Measurements from ENCODE around the gene CSF1.
"Not testable (repeated sequence)": the region's sequence is repeated elsewhere in the genome, so short reads cannot be mapped to it uniquely, and the experiment has no call there.

Gene CSF1

DNA sequence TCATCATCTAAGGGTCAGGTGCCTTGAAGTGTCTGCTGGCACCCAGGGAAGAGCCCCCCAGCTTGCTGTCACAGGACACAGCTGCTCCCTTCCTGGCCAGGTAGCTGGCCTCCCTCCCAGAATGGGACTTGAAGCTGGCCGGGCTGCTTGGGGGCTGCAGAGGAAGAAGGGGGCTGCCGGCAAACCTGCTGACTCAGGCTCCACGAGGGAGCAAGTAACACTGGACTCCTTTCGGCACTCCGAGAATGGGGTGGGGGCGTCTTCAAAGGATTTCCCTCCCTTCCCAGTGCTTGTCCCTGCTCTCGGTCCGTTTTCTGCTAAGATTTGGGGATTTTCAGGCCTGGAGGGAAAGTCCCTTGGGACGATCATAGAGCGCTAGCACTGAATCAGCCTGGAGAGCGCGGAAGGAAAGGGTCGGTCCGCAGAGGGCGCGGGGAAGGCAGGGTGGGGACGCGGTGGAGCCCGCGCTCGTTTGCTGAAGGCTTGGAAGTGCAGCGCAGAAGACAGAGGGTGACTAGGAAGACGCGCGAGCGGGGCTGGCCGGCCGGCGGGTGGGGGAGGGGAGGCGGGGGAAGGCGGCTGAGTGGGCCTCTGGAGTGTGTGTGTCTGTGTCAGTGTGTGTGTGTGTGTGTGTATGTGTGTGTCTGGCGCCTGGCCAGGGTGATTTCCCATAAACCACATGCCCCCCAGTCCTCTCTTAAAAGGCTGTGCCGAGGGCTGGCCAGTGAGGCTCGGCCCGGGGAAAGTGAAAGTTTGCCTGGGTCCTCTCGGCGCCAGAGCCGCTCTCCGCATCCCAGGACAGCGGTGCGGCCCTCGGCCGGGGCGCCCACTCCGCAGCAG is at the start of gene CSF1:
Gene CSF1, plus strand, starts transcription at position 727 of the 840 bp plus-strand sequence. CDS start 175 bp downstream, outside the sequence.
- DNase-seq (ENCODE audit: low read depth in 2 of 3, low spot score in 1 of 3), result peak; percentile 28 to 53 (median 46)

GRCh38 chr1:109861616-109862015 is 49.0 kb upstream of the CSF1 start:
- DNase-seq (ENCODE audit: low read depth in 2 of 3, low spot score in 1 of 3), result not testable (repeated sequence)

- no peak for DNase-seq (ENCODE audit: low read depth in 2 of 3, low spot score in 1 of 3)
Observed at GRCh38 chr1:109863667-109864046, 47.0 kb upstream of the CSF1 start.

DNA sequence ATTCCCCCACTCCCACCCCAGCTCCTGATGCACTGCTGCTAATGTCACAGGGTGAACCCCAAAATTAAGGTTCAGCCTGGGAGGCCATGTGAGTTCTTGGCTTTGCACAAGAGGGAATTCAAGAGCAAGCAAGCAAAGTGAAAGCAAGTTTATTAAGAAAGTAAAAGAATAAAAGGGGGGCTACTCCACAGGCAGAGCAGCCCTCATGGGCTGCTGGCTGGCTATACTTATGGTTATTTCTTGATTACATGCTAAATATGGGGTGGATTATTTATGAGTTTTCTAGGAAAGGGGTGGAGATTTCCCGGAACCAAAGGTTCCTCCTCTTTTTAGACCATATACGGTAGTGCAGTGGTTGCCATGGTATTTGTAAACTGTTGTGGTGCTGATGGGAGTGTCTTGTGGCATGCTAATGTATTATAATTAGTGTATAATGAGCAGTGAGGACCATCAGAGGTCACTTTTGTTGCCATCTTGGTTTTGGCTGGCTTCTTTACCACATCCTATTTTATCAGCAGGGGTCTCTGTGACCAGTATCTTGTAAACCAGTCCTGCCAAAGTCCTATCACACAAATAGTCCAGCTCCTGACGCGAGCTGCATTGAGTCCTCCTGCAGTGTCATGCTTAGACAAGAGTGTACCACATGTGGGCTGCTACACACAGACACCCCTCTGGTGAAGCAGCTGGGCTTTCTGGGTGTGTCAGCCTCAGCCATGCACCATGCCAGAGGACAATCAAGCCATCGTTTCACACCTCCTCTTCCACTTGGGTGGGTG is 46.4 kb upstream of the CSF1 start:
- no peak for DNase-seq (ENCODE audit: low read depth in 2 of 3, low spot score in 1 of 3)

GRCh38 chr1:109864930-109865612 is 45.6 kb upstream of the CSF1 start:
- DNase-seq (ENCODE audit: low read depth in 2 of 3, low spot score in 1 of 3), result no peak

DNA sequence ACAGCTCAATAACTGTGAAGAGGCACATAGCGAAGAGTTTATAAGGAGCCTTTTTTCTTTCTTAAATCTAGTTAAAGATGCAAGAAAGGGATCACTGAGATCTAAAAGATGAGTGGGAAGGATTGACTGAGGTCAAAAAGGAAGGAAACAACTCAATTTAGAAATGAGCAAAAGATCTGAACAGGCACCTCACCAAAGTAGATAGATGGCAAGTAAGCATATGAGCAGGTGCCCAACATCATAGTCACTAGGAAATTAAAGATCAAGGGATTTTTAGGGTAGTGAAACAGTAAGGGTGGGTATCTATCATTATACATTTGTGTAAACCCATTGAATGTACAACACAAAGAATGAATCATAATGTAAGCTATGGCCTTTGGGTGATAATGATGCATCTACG is 44.6 kb upstream of the CSF1 start:
- no peak for DNase-seq (ENCODE audit: low read depth in 2 of 3, low spot score in 1 of 3)

- DNase-seq (ENCODE audit: low read depth in 2 of 3, low spot score in 1 of 3), result no peak
Observed at GRCh38 chr1:109873278-109874175, 37.1 kb upstream of the CSF1 start.

GRCh38 chr1:109874445-109874844 is 36.2 kb upstream of the CSF1 start:
- no peak for DNase-seq (ENCODE audit: low read depth in 2 of 3, low spot score in 1 of 3)

GRCh38 chr1:109875874-109876273 is 34.8 kb upstream of the CSF1 start:
- no peak for DNase-seq (ENCODE audit: low read depth in 2 of 3, low spot score in 1 of 3)

DNA sequence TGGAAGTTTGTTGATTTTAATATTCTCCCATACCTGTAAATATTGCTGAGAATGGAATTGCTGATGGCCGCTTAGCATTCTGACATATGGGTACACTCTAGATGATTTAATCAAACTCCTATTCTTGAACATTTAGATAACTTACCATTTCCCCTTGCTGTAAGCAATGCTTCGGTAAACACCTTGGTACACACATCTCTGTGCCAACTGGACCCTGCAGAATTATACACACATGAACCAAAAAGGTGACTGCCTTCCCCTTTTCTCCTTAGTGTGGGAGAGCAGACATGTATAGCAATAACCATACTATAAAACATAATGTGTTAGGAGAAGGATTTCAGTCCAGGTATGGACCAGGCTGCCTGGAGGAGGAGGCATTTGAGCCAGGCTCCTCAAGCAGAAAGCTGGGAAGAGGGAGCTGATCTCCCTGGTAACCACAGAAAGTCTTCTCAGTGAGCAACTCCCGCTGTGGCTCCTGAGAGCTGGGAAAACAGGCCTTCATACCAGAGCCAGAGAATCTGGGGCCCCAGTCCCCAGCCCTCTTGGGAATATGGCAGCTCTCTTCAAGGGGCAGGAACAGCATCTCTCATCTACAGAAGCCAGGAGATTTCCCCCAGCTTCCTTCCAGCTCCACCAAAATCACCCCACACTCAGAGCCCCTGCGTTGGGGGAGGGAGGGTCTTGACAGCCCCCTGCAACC is 33.9 kb upstream of the CSF1 start:
- no peak for DNase-seq (ENCODE audit: low read depth in 2 of 3, low spot score in 1 of 3)

- no peak for DNase-seq (ENCODE audit: low read depth in 2 of 3, low spot score in 1 of 3)
Observed at GRCh38 chr1:109877317-109877771, 33.3 kb upstream of the CSF1 start.

- no peak for DNase-seq (ENCODE audit: low read depth in 2 of 3, low spot score in 1 of 3)
Observed at GRCh38 chr1:109877776-109878175, 32.9 kb upstream of the CSF1 start.

DNA sequence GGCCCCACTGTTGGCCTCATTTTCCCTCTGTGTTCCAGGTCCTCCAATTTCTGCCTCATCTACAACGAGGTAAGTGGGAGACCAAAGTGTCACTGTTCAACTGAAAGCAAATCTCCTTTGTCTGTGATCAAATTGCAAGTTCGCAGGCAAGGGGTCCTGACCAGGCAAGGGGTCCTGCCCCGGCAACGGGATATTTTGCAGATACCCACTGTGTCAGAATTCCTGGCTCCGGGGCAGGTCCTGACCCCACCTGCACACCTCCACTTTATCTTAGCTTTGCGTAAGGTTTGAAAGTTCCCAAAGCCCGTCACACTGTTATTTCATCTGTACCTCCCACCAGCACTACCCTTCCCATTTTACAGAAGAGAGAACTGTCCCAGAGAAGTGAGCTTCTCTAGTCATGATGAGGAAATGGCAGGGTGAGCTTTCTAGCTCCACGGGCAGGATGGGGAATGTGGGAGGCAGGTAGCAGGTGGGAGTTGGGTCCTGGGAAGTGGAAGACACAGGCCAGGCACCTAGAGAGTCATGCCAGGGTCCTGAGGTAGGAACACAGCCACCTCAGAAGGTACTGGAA is 32.0 kb upstream of the CSF1 start:
- DNase-seq (ENCODE audit: low read depth in 2 of 3, low spot score in 1 of 3), result no peak

- not testable (repeated sequence) for DNase-seq (ENCODE audit: low read depth in 2 of 3, low spot score in 1 of 3)
Observed at GRCh38 chr1:109879371-109879770, 31.3 kb upstream of the CSF1 start.

- DNase-seq (ENCODE audit: low read depth in 2 of 3, low spot score in 1 of 3), result no peak
Observed at GRCh38 chr1:109879881-109880525, 30.6 kb upstream of the CSF1 start.

GRCh38 chr1:109880971-109881894 is 29.4 kb upstream of the CSF1 start:
- no peak for DNase-seq (ENCODE audit: low read depth in 2 of 3, low spot score in 1 of 3)

GRCh38 chr1:109881906-109882287 is 28.8 kb upstream of the CSF1 start:
- DNase-seq (ENCODE audit: low read depth in 2 of 3, low spot score in 1 of 3), result no peak
